ENCODE results near the gene CDCA4. TPM values are rescaled to one million over a fixed set of nuclear protein-coding genes. Genes with fewer than 3 reads are reported as not detected.

The CDCA4 gene
- total RNA-seq, 1 experiment from 2014 or later = 32.4 TPM

- Mint-ChIP-seq H3K4me1 (ENCODE audit: low read depth, unreplicated experiment) (peaks cover 19% of the 10 kb centered on the region), H3K27ac (ENCODE audit: unreplicated experiment) (peak overlapping the region; percentile 12), H3K36me3 (ENCODE audit: insufficient read depth, unreplicated experiment) (peaks cover 64% of the 10 kb centered on the region), H3K4me3 (ENCODE audit: low read depth, unreplicated experiment) (peak overlapping the region; percentile 77), H3K9me3 (ENCODE audit: low read depth, unreplicated experiment) (no peaks in the 10 kb centered on the region), H3K27me3 (ENCODE audit: unreplicated experiment) (no peaks in the 10 kb centered on the region)
- CTCF ChIA-PET = interaction anchor here (0.7 kb wide), 1 partner anchor 9 kb away, joined by 5 read pairs; no protein-coding TSS in a partner anchor
- TF ChIP-seq, protein P1, sequence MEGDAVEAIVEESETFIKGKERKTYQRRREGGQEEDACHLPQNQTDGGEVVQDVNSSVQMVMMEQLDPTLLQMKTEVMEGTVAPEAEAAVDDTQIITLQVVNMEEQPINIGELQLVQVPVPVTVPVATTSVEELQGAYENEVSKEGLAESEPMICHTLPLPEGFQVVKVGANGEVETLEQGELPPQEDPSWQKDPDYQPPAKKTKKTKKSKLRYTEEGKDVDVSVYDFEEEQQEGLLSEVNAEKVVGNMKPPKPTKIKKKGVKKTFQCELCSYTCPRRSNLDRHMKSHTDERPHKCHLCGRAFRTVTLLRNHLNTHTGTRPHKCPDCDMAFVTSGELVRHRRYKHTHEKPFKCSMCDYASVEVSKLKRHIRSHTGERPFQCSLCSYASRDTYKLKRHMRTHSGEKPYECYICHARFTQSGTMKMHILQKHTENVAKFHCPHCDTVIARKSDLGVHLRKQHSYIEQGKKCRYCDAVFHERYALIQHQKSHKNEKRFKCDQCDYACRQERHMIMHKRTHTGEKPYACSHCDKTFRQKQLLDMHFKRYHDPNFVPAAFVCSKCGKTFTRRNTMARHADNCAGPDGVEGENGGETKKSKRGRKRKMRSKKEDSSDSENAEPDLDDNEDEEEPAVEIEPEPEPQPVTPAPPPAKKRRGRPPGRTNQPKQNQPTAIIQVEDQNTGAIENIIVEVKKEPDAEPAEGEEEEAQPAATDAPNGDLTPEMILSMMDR (IDR thresholded peaks at IDR 0.05; ENCODE audit: unreplicated experiment) = no peak
- intact Hi-C loops (cut with micrococcal nuclease; ENCODE audit: unreplicated experiment) = no loop called here
- no TSS peak for BruUV-seq (replicated peaks)
- peak; percentile 64 for DNase-seq
Measured at GRCh38 chr14:104967386-104968152, 53.3 kb downstream of the CDCA4 start.

- TF ChIP-seq, protein P1 (IDR thresholded peaks at IDR 0.05; ENCODE audit: unreplicated experiment) = no peak
- H3K36me3 Mint-ChIP-seq (ENCODE audit: insufficient read depth, unreplicated experiment) = peaks cover 58% of the 10 kb centered on the region
- CTCF ChIA-PET = interaction anchor here (0.6 to 0.7 kb wide), 2 partner anchors 9 to 241 kb away, joined by 3 to 5 read pairs; no protein-coding TSS in a partner anchor
- H3K27ac Mint-ChIP-seq (ENCODE audit: unreplicated experiment) = no peak overlapping the region
- no peaks in the 10 kb centered on the region for H3K9me3 Mint-ChIP-seq (ENCODE audit: low read depth, unreplicated experiment)
- DNase-seq = no peak
- peaks cover 19% of the 10 kb centered on the region for H3K4me1 Mint-ChIP-seq (ENCODE audit: low read depth, unreplicated experiment)
- BruUV-seq (replicated peaks) = no TSS peak
- intact Hi-C loops (cut with micrococcal nuclease; ENCODE audit: unreplicated experiment) = no loop called here
- H3K4me3 Mint-ChIP-seq (ENCODE audit: low read depth, unreplicated experiment) = peak overlapping the region; percentile 77
- no peaks in the 10 kb centered on the region for H3K27me3 Mint-ChIP-seq (ENCODE audit: unreplicated experiment)
Measured at GRCh38 chr14:104966981-104967385, 53.9 kb downstream of the CDCA4 start.

DNA sequence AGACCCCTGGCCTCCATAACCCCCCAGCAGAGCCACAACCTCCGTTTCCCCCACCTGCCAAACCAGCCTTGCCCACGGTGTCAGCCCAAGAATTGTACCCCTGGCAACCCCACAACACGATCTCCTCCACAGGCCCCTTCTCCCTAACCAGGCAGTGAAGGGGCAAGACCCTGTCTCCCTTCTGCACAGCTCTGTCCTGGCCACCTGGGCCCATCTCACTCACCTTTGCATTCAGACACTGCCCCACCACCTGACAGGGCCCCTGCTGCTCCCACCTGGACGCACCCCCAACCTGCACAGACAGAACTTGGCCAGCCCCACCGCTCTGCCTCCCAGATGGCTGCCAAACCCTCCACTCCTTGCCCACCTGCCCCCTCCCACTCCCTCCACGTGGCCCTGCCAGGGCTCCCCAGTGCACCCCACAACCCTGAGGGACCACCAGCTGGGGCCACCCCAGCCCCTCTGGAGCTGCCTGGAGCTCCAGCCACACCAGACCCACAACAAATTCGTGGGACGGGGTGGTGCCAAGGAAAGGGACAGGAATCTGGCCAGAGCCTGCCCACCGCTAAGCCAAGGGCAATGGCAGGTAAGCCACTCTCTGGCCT is 54.5 kb downstream of the CDCA4 start:
- no peaks in the 10 kb centered on the region for H3K9me3 Mint-ChIP-seq (ENCODE audit: low read depth, unreplicated experiment)
- no peak overlapping the region for H3K4me3 Mint-ChIP-seq (ENCODE audit: low read depth, unreplicated experiment)
- CTCF ChIA-PET = interaction anchor here (0.6 to 0.7 kb wide), 2 partner anchors 10 to 241 kb away, joined by 3 to 5 read pairs; no protein-coding TSS in a partner anchor
- H3K36me3 Mint-ChIP-seq (ENCODE audit: insufficient read depth, unreplicated experiment) = peaks cover 52% of the 10 kb centered on the region
- TF ChIP-seq, protein P1 (IDR thresholded peaks at IDR 0.05; ENCODE audit: unreplicated experiment) = no peak
- H3K27me3 Mint-ChIP-seq (ENCODE audit: unreplicated experiment) = no peaks in the 10 kb centered on the region
- BruUV-seq (replicated peaks) = no TSS peak
- DNase-seq = no peak
- peaks cover 13% of the 10 kb centered on the region for H3K4me1 Mint-ChIP-seq (ENCODE audit: low read depth, unreplicated experiment)
- intact Hi-C loops (cut with micrococcal nuclease; ENCODE audit: unreplicated experiment) = no loop called here
- H3K27ac Mint-ChIP-seq (ENCODE audit: unreplicated experiment) = peak overlapping the region; percentile 52

DNA sequence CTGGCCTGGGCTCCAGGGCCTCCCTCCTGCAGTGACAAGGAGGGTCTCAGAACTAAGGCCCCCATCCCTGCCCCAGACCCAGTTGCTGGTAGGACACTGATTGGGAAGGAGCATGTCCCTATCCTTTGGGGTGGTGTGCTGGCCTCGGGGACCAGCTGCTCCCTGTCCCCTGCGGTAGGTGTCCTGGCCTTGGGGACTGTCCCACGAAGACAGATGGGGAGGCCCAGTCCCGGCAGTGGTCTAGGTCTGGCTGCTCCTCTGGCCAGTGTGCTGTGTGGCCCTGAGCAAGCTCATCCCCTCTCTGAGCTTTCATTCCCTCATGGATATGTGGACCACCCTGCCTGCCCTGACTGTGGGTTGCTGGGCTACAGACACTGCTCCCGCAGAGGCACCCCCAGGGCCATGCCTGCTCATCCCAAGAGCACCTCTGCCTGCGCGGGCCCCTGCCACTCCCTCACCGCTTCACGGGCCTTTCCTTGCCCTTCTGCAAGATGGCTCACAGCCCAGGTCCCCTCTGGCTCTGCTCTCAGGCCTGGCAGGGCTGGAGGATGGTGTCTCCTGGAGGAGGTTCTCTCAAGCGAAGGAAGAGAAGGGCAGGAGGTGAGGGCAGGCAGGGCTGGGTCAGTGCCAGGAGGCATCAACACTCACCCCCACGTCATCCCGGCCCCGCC is 55.2 kb downstream of the CDCA4 start:
- Mint-ChIP-seq H3K9me3 (ENCODE audit: low read depth, unreplicated experiment) (no peaks in the 10 kb centered on the region), H3K27me3 (ENCODE audit: unreplicated experiment) (no peaks in the 10 kb centered on the region), H3K4me3 (ENCODE audit: low read depth, unreplicated experiment) (no peak overlapping the region), H3K27ac (ENCODE audit: unreplicated experiment) (peak overlapping the region; percentile 52), H3K36me3 (ENCODE audit: insufficient read depth, unreplicated experiment) (peaks cover 45% of the 10 kb centered on the region), H3K4me1 (ENCODE audit: low read depth, unreplicated experiment) (peaks cover 9% of the 10 kb centered on the region)
- TF ChIP-seq, protein P1 (IDR thresholded peaks at IDR 0.05; ENCODE audit: unreplicated experiment) = no peak
- CTCF ChIA-PET = no interaction called here
- DNase-seq = no peak
- intact Hi-C loops (cut with micrococcal nuclease; ENCODE audit: unreplicated experiment) = no loop called here
- BruUV-seq (replicated peaks) = no TSS peak
